ENCODE results near the gene NLRC5.

NLRC5 gene

DNA sequence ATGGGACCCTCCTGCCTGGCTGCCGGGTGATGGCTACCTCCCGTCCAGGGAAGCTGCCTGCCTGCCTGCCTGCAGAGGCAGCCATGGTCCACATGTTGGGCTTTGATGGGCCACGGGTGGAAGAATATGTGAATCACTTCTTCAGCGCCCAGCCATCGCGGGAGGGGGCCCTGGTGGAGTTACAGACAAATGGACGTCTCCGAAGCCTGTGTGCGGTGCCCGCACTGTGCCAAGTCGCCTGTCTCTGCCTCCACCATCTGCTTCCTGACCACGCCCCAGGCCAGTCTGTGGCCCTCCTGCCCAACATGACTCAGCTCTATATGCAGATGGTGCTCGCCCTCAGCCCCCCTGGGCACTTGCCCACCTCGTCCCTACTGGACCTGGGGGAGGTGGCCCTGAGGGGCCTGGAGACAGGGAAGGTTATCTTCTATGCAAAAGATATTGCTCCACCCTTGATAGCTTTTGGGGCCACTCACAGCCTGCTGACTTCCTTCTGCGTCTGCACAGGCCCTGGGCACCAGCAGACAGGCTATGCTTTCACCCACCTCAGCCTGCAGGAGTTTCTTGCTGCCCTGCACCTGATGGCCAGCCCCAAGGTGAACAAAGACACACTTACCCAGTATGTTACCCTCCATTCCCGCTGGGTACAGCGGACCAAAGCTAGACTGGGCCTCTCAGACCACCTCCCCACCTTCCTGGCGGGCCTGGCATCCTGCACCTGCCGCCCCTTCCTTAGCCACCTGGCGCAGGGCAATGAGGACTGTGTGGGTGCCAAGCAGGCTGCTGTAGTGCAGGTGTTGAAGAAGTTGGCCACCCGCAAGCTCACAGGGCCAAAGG, 36.8 kb downstream of the NLRC5 start:
- no peak for DNase-seq (ENCODE audit: extremely low spot score)
- POLR2A ChIA-PET: no interaction called here
- TF ChIP-seq FOXK2 (IDR thresholded peaks at IDR 0.05) (no peak), NFRKB (IDR thresholded peaks at IDR 0.05) (no peak), ELF4 (IDR thresholded peaks at IDR 0.05) (no peak), HDGF (IDR thresholded peaks at IDR 0.05; ENCODE audit: borderline replicate concordance) (no peak), TARDBP (IDR thresholded peaks at IDR 0.05) (no peak), ARNT (IDR thresholded peaks at IDR 0.05) (no peak), SP1 (IDR thresholded peaks at IDR 0.05) (no peak), L3MBTL2 (conservative IDR thresholded peaks at IDR 0.05) (no peak), SUZ12 (IDR thresholded peaks at IDR 0.05) (no peak), CTBP1 (IDR thresholded peaks at IDR 0.05; ENCODE audit: borderline replicate concordance) (no peak), LEF1 (IDR thresholded peaks at IDR 0.05; ENCODE audit: borderline replicate concordance) (no peak)
- TF ChIP-seq, protein P1, sequence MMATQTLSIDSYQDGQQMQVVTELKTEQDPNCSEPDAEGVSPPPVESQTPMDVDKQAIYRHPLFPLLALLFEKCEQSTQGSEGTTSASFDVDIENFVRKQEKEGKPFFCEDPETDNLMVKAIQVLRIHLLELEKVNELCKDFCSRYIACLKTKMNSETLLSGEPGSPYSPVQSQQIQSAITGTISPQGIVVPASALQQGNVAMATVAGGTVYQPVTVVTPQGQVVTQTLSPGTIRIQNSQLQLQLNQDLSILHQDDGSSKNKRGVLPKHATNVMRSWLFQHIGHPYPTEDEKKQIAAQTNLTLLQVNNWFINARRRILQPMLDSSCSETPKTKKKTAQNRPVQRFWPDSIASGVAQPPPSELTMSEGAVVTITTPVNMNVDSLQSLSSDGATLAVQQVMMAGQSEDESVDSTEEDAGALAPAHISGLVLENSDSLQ (IDR thresholded peaks at IDR 0.05): no peak
- CTCF ChIA-PET: no interaction called here

DNA sequence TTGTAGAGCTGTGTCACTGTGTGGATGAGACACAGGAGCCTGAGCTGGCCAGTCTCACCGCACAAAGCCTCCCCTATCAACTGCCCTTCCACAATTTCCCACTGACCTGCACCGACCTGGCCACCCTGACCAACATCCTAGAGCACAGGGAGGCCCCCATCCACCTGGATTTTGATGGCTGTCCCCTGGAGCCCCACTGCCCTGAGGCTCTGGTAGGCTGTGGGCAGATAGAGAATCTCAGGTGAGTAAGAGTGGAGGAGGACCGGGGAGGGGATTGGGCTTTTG, 37.4 kb downstream of the NLRC5 start:
- TF ChIP-seq ELF4 (IDR thresholded peaks at IDR 0.05) (no peak), SP1 (IDR thresholded peaks at IDR 0.05) (no peak), FOXK2 (IDR thresholded peaks at IDR 0.05) (no peak), ZNF384 (IDR thresholded peaks at IDR 0.05) (no peak), TARDBP (IDR thresholded peaks at IDR 0.05) (no peak), FOXM1 (IDR thresholded peaks at IDR 0.05; ENCODE audit: borderline replicate concordance) (no peak), SUZ12 (IDR thresholded peaks at IDR 0.05) (no peak), NFRKB (IDR thresholded peaks at IDR 0.05) (no peak), L3MBTL2 (conservative IDR thresholded peaks at IDR 0.05) (no peak), BHLHE40 (IDR thresholded peaks at IDR 0.05; ENCODE audit: borderline replicate concordance) (no peak)
- TF ChIP-seq, protein P1 (IDR thresholded peaks at IDR 0.05): no peak
- DNase-seq (ENCODE audit: extremely low spot score): no peak
- CTCF ChIA-PET: no interaction called here
- POLR2A ChIA-PET: no interaction called here

DNA sequence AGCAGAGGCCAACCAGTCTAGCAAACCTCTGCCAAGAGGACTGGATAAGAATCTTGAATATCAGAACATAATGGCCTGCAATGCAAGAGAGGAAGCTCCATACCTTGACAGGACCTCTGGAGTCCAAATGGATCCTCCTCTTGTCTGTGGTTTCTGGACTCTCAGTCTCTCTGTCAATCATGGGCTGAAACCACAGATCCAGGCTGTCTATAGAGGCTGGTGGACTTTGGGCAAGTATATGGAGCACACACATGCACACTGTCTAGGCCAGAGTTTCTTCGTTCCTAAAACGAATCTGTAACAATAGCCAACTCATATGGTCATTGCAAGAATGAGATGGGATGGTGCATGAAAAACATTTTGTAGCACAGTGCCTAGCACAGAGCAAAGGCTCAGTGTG, 37.7 kb downstream of the NLRC5 start:
- DNase-seq (ENCODE audit: extremely low spot score): no peak
- ChIA-PET POLR2A (interaction anchor here (0.5 kb wide), 1 partner anchor 31 kb away, joined by 5 read pairs; no protein-coding TSS in a partner anchor), CTCF (no interaction called here)
- TF ChIP-seq L3MBTL2 (conservative IDR thresholded peaks at IDR 0.05) (no peak), LEF1 (IDR thresholded peaks at IDR 0.05; ENCODE audit: borderline replicate concordance) (no peak), FOXA1 (IDR thresholded peaks at IDR 0.05) (no peak), ELF4 (IDR thresholded peaks at IDR 0.05) (no peak), NFRKB (IDR thresholded peaks at IDR 0.05) (no peak), FOXM1 (IDR thresholded peaks at IDR 0.05; ENCODE audit: borderline replicate concordance) (no peak), FOXK2 (IDR thresholded peaks at IDR 0.05) (no peak), SP1 (IDR thresholded peaks at IDR 0.05) (no peak), HDGF (IDR thresholded peaks at IDR 0.05; ENCODE audit: borderline replicate concordance) (no peak), CTBP1 (IDR thresholded peaks at IDR 0.05; ENCODE audit: borderline replicate concordance) (no peak), TARDBP (IDR thresholded peaks at IDR 0.05) (no peak), SUZ12 (IDR thresholded peaks at IDR 0.05) (no peak), BHLHE40 (IDR thresholded peaks at IDR 0.05; ENCODE audit: borderline replicate concordance) (no peak), ARNT (IDR thresholded peaks at IDR 0.05) (no peak), ZNF384 (IDR thresholded peaks at IDR 0.05) (no peak)
- TF ChIP-seq, protein P1 (IDR thresholded peaks at IDR 0.05): no peak

DNA sequence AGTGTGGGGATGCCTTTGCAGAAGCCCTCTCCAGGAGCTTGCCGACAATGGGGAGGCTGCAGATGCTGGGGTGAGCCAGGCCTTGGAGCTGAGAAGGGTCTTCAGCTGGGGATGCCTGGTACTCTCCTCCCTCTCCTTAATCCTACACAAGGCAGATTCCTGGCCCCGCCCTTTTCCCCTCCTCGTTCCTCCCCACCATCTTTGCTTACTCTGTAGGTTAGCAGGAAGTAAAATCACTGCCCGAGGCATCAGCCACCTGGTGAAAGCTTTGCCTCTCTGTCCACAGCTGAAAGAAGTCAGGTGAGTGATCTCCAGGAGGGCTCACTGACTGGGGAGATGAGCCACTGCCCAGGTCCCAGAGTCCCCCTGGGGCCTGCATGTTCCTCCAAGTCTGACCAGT, 38.7 kb downstream of the NLRC5 start:
- DNase-seq (ENCODE audit: extremely low spot score): no peak
- POLR2A ChIA-PET: no interaction called here
- CTCF ChIA-PET: no interaction called here

More for the DNA sequence above, 38.7 kb downstream of the NLRC5 start:
- TF ChIP-seq ARNT (IDR thresholded peaks at IDR 0.05): no peak
- TF ChIP-seq, protein P1 (IDR thresholded peaks at IDR 0.05): no peak
- TF ChIP-seq CTBP1 (IDR thresholded peaks at IDR 0.05; ENCODE audit: borderline replicate concordance): no peak
- no peak for TF ChIP-seq BHLHE40 (IDR thresholded peaks at IDR 0.05; ENCODE audit: borderline replicate concordance)
- no peak for TF ChIP-seq ZNF384 (IDR thresholded peaks at IDR 0.05)
- TF ChIP-seq ELF4 (IDR thresholded peaks at IDR 0.05): no peak
- no peak for TF ChIP-seq NFRKB (IDR thresholded peaks at IDR 0.05)
- no peak for TF ChIP-seq HDGF (IDR thresholded peaks at IDR 0.05; ENCODE audit: borderline replicate concordance)
- TF ChIP-seq SUZ12 (IDR thresholded peaks at IDR 0.05): no peak
- TF ChIP-seq FOXM1 (IDR thresholded peaks at IDR 0.05; ENCODE audit: borderline replicate concordance): no peak
- TF ChIP-seq TARDBP (IDR thresholded peaks at IDR 0.05): no peak
- TF ChIP-seq FOXA1 (IDR thresholded peaks at IDR 0.05): no peak
- TF ChIP-seq LEF1 (IDR thresholded peaks at IDR 0.05; ENCODE audit: borderline replicate concordance): no peak
- TF ChIP-seq SP1 (IDR thresholded peaks at IDR 0.05): no peak
- no peak for TF ChIP-seq L3MBTL2 (conservative IDR thresholded peaks at IDR 0.05)
- no peak for TF ChIP-seq FOXK2 (IDR thresholded peaks at IDR 0.05)
